ENCODE data around the gene NCAPG2.

The NCAPG2 gene

GRCh38 chr7:158623241-158623640 is 81.4 kb downstream of the NCAPG2 start:
- no peak for DNase-seq

GRCh38 chr7:158620839-158621441 is 83.7 kb downstream of the NCAPG2 start:
- no peak for DNase-seq

- DNase-seq, result no peak
Measured at GRCh38 chr7:158620418-158620817, 84.2 kb downstream of the NCAPG2 start.

- no peak for DNase-seq
Measured at GRCh38 chr7:158618745-158619140, 85.9 kb downstream of the NCAPG2 start.

GRCh38 chr7:158617737-158618128 is 86.9 kb downstream of the NCAPG2 start:
- no peak for DNase-seq

GRCh38 chr7:158616050-158616449 is 88.6 kb downstream of the NCAPG2 start:
- no peak for DNase-seq

- no peak for DNase-seq
Measured at GRCh38 chr7:158614700-158615099, 89.9 kb downstream of the NCAPG2 start.

- DNase-seq, result no peak
Measured at GRCh38 chr7:158613481-158613880, 91.1 kb downstream of the NCAPG2 start.

- no peak for DNase-seq
Measured at GRCh38 chr7:158612546-158612945, 92.1 kb downstream of the NCAPG2 start.

- DNase-seq, result no peak
Measured at GRCh38 chr7:158611541-158611940, 93.1 kb downstream of the NCAPG2 start.

- DNase-seq, result no peak
Measured at GRCh38 chr7:158609313-158609974, 95.2 kb downstream of the NCAPG2 start.

GRCh38 chr7:158607563-158607962 is 97.0 kb downstream of the NCAPG2 start:
- no peak for DNase-seq

GRCh38 chr7:158606671-158607424 is 97.8 kb downstream of the NCAPG2 start:
- DNase-seq, result no peak

- no peak for DNase-seq
Measured at GRCh38 chr7:158606129-158606528, 98.5 kb downstream of the NCAPG2 start.

GRCh38 chr7:158603773-158604755 is 100.5 kb downstream of the NCAPG2 start:
- DNase-seq, result no peak

GRCh38 chr7:158602905-158603772 is 101.5 kb downstream of the NCAPG2 start:
- DNase-seq, result no peak

GRCh38 chr7:158602041-158602440 is 102.6 kb downstream of the NCAPG2 start:
- no peak for DNase-seq

- no peak for DNase-seq
Measured at GRCh38 chr7:158601090-158601489, 103.5 kb downstream of the NCAPG2 start.

- no peak for DNase-seq
Measured at GRCh38 chr7:158596745-158597144, 107.9 kb downstream of the NCAPG2 start.

- DNase-seq, result no peak
Measured at GRCh38 chr7:158596309-158596708, 108.3 kb downstream of the NCAPG2 start.

GRCh38 chr7:158595068-158595467 is 109.5 kb downstream of the NCAPG2 start:
- DNase-seq, result no peak

- no peak for DNase-seq
Measured at GRCh38 chr7:158592541-158592940, 112.1 kb downstream of the NCAPG2 start.

Data from NCI-H2227 treated with DMSO at 0.1 percent for 48 hours (cell line).